Astrocyte (in vitro differentiated cells and primary cell): Measurements from ENCODE around the gene IRF2.

Source experiments
- CTCF ChIP-seq: IDR thresholded peaks from 2 replicates; pipeline ENCODE4 v1.5.1; 2011; ENCODE audit warnings: low read depth, mild to moderate bottlenecking, inconsistent platforms, low read length, moderate library complexity; ENCODE audit not compliant: insufficient read depth
- EZH2 ChIP-seq: IDR thresholded peaks from 2 replicates; pipeline ENCODE4 v1.6.1; 2012; ENCODE audit warnings: mild to moderate bottlenecking, low read length, inconsistent platforms; ENCODE audit not compliant: insufficient read depth

GRCh38 chr4:184350213-184350817, 124.0 kb downstream of the IRF2 start:
- TF ChIP-seq CTCF: no peak
- TF ChIP-seq EZH2: no peak
